ENCODE results near the gene DHRS3. TPM values are rescaled to one million over a fixed set of nuclear protein-coding genes. Genes with fewer than 3 reads are reported as not detected.
"Not testable (repeated sequence)": the region's sequence is repeated elsewhere in the genome, so short reads cannot be mapped to it uniquely, and the experiment has no call there.

The DHRS3 gene
- polyA plus RNA-seq, 10 donors, result 11.8 to 25.6 (median 17.0) TPM

GRCh38 chr1:12580054-12580887 lies 37.7 kb downstream of the DHRS3 start:
- no peak for DNase-seq

- no peak for DNase-seq
Measured at GRCh38 chr1:12578860-12579422, 39.1 kb downstream of the DHRS3 start.

GRCh38 chr1:12577020-12577419 lies 41.0 kb downstream of the DHRS3 start:
- DNase-seq, result no peak

- DNase-seq, result no peak
Measured at GRCh38 chr1:12574757-12575139, 43.3 kb downstream of the DHRS3 start.

GRCh38 chr1:12573015-12573825 lies 44.8 kb downstream of the DHRS3 start:
- no peak for DNase-seq

- DNase-seq, result no peak
Measured at GRCh38 chr1:12572522-12572921, 45.5 kb downstream of the DHRS3 start.

- no peak for DNase-seq
Measured at GRCh38 chr1:12570291-12570690, 47.7 kb downstream of the DHRS3 start.

- no peak for DNase-seq
Measured at GRCh38 chr1:12568009-12568767, 49.8 kb downstream of the DHRS3 start.

GRCh38 chr1:12567288-12567819 lies 50.7 kb downstream of the DHRS3 start:
- DNase-seq, result no peak

- DNase-seq, result no peak
Measured at GRCh38 chr1:12566484-12567287, 51.3 kb downstream of the DHRS3 start.

- DNase-seq, result no peak
Measured at GRCh38 chr1:12565966-12566352, 52.1 kb downstream of the DHRS3 start.

- no peak for DNase-seq
Measured at GRCh38 chr1:12565094-12565965, 52.7 kb downstream of the DHRS3 start.

GRCh38 chr1:12564251-12564650 lies 53.8 kb downstream of the DHRS3 start:
- not testable (repeated sequence) for DNase-seq

- DNase-seq, result no peak
Measured at GRCh38 chr1:12562955-12563576, 54.9 kb downstream of the DHRS3 start.

- DNase-seq, result no peak
Measured at GRCh38 chr1:12561121-12561520, 56.9 kb downstream of the DHRS3 start.

- DNase-seq, result no peak
Measured at GRCh38 chr1:12556957-12557935, 60.8 kb downstream of the DHRS3 start.

GRCh38 chr1:12556368-12556930 lies 61.6 kb downstream of the DHRS3 start:
- DNase-seq, result peak; percentile 81 to 91 (median 88)

Measured in muscle of back (tissue), 11 donors.